Mammary microvascular endothelial cell (primary cell): Measurements from ENCODE around the gene WAS. TPM values are rescaled to one million over a fixed set of nuclear protein-coding genes. Genes with fewer than 3 reads are reported as not detected.

ENCODE experiments used
- total RNA-seq: library from RNA; depleted of rRNA; stranded (reverse); fragments of >200 nt; gene quantifications from 2 replicates; pipeline ENCODE4 v1.2.3, GENCODE V29; 2015

Gene WAS
- total RNA-seq, result 0.13 TPM in 1 of 2 replicates, not detected in the other

DNA sequence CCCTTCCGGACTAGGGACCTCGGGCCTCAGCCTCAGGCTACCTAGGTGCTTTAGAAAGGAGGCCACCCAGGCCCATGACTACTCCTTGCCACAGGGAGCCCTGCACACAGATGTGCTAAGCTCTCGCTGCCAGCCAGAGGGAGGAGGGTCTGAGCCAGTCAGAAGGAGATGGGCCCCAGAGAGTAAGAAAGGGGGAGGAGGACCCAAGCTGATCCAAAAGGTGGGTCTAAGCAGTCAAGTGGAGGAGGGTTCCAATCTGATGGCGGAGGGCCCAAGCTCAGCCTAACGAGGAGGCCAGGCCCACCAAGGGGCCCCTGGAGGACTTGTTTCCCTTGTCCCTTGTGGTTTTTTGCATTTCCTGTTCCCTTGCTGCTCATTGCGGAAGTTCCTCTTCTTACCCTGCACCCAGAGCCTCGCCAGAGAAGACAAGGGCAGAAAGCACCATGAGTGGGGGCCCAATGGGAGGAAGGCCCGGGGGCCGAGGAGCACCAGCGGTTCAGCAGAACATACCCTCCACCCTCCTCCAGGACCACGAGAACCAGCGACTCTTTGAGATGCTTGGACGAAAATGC is at the start of gene WAS:
Gene WAS (plus strand): TSS at position 389 of the 572 bp plus-strand sequence. CDS start 55 bp downstream, at position 444.

GRCh38 chrX:48696301-48696908 is 12.8 kb downstream of the WAS start, which contains the start of gene SUV39H1:
TSS of gene SUV39H1 (plus strand) at chrX:48696734. CDS start at chrX:48696785, 51 bp downstream.

Other genes starting within 250 kb of the WAS start
- 32.2 and 39.8 TPM in 2 replicates for gene SLC38A5, start 213.5 kb upstream of the WAS start, total RNA-seq
- gene FTSJ1, start 207.6 kb upstream of the WAS start, total RNA-seq, result 81.1 and 84.4 TPM in 2 replicates
- gene PORCN, start 174.8 kb upstream of the WAS start, total RNA-seq, result 8.1 and 12.7 TPM in 2 replicates
- gene EBP, start 162.0 kb upstream of the WAS start, total RNA-seq, result 70.2 and 79.9 TPM in 2 replicates
- gene TBC1D25, start 144.1 kb upstream of the WAS start, total RNA-seq, result 8.8 and 9.7 TPM in 2 replicates
- gene RBM3, start 109.3 kb upstream of the WAS start, total RNA-seq, result 328 and 351 TPM in 2 replicates
- gene WDR13, start 86.3 kb upstream of the WAS start, total RNA-seq, result 138 and 155 TPM in 2 replicates
- 17.7 and 17.8 TPM in 2 replicates for gene SUV39H1, start 12.9 kb downstream of the WAS start, total RNA-seq
- not detected in 2 replicates for gene GLOD5, start 77.9 kb downstream of the WAS start, total RNA-seq
- gene GATA1, start 102.8 kb downstream of the WAS start, total RNA-seq, result not detected in 2 replicates
- gene HDAC6, start 118.3 kb downstream of the WAS start, total RNA-seq, result 43.0 and 45.5 TPM in 2 replicates
- gene ERAS, start 142.7 kb downstream of the WAS start, total RNA-seq, result not detected in 2 replicates
- gene PCSK1N, start 151.8 kb downstream of the WAS start, total RNA-seq, result not detected in 2 replicates
- 40.8 and 41.9 TPM in 2 replicates for gene TIMM17B, start 214.0 kb downstream of the WAS start, total RNA-seq
- gene PQBP1, start 214.1 kb downstream of the WAS start, total RNA-seq, result 65.1 and 81.8 TPM in 2 replicates
- gene SLC35A2, start 227.8 kb downstream of the WAS start, total RNA-seq, result 21.2 and 21.4 TPM in 2 replicates
- gene PIM2, start 235.2 kb downstream of the WAS start, total RNA-seq, result 5.7 and 7.5 TPM in 2 replicates